Hypothalamus (tissue), 51 donors: ENCODE measurements around the gene HDAC4.

ENCODE experiments used
- DNase-seq, 51 donors: peaks; one replicate each; lab custom pipeline; 2025; lab: John Stamatoyannopoulos, UW

The HDAC4 gene

DNA sequence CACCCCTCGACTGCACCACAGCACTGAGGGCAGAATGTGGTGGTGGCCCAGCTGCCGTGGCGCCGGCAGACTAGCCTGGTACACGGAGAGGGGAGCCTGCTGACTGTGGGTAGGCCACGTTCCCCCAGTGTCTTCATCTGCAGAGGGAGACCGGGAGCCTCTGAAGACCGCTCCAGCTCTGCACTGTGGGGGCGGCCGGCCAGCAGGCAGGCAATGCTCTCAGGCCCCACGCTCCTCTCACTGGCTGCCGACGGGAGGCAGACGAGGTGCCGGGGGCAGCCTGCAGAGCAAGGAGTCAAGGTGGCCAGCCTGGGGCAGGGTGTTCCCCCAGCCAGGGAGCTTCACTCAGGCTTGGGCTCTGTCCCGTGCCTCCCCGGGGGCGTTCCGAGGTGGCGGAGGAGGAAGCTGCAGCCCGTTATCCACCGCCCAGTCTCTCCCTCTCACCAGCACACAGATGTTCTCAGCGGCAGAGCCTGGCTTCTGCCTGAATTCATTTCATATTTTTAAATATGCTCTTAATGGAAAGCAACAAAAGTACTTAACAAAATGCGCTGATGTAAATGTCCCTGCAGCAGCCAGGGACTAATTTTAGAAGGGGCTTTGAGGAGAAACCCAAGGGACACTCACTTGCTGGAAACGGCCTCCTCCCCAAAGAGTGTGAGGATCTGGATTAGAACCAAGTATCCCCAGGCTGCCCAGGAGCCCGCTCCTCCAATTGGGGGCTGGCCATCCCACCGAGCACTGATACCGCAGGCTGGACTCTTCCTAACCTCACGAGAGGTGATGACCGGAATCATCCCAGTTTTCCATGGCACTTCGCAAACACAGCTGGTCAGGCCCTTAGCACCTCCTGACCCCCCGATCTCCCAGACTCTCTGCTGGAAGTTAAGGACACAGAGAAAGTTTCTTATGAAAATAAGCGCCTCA, 87.8 kb downstream of the HDAC4 start:
- DNase-seq = no peak

GRCh38 chr2:239312081-239312511, 88.7 kb downstream of the HDAC4 start:
- no peak for DNase-seq

DNA sequence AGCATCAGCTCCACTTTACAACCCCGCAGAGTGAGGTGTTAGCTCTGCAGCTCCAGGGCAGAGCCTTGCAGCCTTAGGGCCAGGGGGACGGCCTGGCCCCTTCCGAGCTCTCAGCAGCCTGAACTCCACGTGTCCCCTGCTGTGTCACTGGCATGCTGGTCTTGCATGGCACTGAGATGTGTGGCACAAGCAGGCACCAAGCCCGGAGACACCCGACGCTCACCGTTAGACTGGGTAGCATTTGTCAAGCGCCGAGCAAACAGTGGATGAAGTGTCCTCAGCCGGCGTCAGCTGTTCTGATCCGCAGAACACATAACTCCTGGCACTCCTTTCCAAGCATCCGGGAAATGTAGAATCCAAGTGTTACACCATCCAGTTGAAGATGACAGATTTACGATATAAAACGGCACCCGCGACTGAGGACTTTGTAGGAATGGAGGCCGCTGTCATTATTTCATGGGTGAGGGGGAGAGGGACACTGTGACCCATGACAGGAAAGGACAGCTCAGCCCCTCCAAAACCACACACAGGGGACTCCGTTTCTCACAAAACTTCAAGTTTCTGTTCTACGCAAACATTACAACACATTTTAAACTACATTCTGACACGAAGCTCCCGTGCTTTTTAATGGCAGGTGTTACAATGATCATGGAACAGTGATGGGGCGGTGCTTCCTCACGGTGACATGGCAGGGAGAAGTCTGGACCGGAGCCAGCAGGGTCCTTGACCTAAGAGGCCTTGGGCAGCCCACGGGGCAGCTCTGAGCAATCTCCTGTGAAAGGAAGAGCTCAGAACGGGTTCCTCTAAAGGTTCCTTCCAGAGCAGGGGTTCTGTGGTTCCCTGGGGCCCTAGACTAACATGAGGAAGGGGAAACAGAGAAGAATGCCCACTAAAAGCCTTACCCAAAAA, 89.4 kb downstream of the HDAC4 start:
- peak in 15 of 51 donors; percentile 36 to 72 (median 58) for DNase-seq

- DNase-seq = peak in 10 of 51 donors; percentile 41 to 62 (median 50)
These were observed 90.3 kb downstream of the HDAC4 start for GRCh38 chr2:239310401-239311061.

- DNase-seq = peak in 2 of 51 donors; percentile 50 to 56
These were observed 91.2 kb downstream of the HDAC4 start for GRCh38 chr2:239309398-239310245.

- DNase-seq = peak in 1 of 51 donors; percentile 21
These were observed 92.0 kb downstream of the HDAC4 start for GRCh38 chr2:239308661-239309397.

DNA sequence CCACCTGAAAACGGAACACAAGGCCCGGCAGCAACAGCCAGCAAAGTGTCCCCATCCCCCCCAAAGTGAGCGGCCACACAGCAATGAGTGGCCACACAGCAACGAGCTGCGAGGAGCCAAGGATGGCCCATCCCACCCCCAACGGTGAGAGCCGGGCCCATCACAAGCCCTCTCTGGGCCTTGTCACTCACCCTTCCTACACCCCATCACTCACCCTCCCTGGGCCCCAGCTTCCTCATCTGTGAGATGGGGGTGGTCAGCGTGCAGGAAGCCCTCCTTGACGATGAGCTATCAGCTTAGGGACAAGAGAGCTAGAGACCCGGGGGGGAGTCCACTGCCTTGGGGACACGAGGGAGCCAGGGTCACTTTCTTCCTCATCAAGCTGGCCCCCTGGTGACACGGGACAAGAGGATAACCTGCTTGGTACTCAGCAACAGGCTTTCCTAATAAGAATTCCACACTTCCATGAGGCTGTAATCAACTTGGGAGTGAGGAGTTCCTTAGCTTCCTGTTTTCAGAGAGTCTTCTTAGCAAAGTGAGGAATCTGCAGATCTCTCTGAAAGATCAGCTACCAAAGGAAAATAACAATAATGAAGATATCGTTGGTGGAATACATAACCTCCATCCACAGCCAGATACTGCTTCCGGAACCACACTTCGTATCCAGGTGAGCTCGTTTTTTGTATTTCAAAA, 92.8 kb downstream of the HDAC4 start:
- no peak for DNase-seq

DNA sequence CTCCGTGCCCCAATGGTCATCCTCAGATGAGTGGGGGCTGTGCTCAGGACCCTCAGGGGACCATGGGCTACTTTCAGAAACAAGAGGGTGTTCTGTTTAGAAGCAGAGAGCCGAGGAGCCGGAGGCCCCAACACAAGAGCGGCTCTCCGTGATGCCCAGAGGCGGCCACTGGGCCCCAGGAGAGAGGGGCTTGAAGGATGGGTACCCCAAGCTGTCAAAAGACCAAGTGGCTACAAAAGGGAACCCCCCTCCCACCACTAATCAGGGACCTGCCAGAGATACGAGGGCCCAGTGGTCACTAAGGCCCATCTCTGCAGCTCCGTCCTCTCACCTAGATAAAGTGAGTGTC, 93.6 kb downstream of the HDAC4 start:
- DNase-seq = no peak

- no peak for DNase-seq
These were observed 94.3 kb downstream of the HDAC4 start for GRCh38 chr2:239306274-239307220.

- DNase-seq = no peak
These were observed 95.0 kb downstream of the HDAC4 start for GRCh38 chr2:239305771-239306170.

DNA sequence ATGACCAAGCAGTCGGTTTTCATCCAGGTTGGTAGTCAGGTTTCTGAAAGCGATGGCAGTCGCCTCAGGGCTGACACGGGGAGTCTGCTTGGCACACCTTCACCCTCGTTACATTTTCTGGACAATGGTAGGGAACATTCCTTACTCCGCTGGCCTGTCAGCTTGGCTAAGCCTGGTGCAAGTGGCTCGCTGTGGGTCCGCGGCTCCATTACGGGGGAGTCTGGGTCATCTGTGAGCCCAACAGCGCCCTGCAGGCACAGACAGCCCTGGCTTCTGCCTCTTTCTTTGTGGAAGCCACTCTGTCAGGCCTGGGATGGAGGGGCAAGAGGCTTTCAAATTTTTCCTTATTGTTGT, 95.6 kb downstream of the HDAC4 start:
- DNase-seq = no peak

- no peak for DNase-seq
These were observed 96.1 kb downstream of the HDAC4 start for GRCh38 chr2:239304533-239305221.

GRCh38 chr2:239303711-239304532, 96.9 kb downstream of the HDAC4 start:
- DNase-seq = no peak

- peak in 4 of 51 donors; percentile 20 to 47 (median 36) for DNase-seq
These were observed 97.8 kb downstream of the HDAC4 start for GRCh38 chr2:239302808-239303557.
